Progenitor cell of endocrine pancreas (in vitro differentiated cells): Measurements from ENCODE around the gene SH3RF2. TPM values are rescaled to one million over a fixed set of nuclear protein-coding genes. Genes with fewer than 3 reads are reported as not detected.
A peak's percentile ranks its signal among the peaks of the same experiment; 100 is the strongest.

Source experiments
- DNase-seq: peaks from one replicate; pipeline ENCODE4 v3.0.0; 2021; ENCODE audit warnings: low spot score; ENCODE audit not compliant: unreplicated experiment
- H3K27ac Mint-ChIP-seq: 2 replicates; pipeline ENCODE4 v1.8.0; 2021; ENCODE audit warnings: mild to moderate bottlenecking, moderate library complexity, mixed read lengths
- H3K27me3 Mint-ChIP-seq: 2 replicates; pipeline ENCODE4 v1.8.0; 2021; ENCODE audit warnings: mixed read lengths
- H3K36me3 Mint-ChIP-seq: 2 replicates; pipeline ENCODE4 v1.8.0; 2022; ENCODE audit warnings: mixed read lengths; ENCODE audit not compliant: insufficient read depth
- H3K4me1 Mint-ChIP-seq: 2 replicates; pipeline ENCODE4 v1.8.0; 2021; ENCODE audit warnings: low read depth, mixed read lengths
- H3K4me3 Mint-ChIP-seq: 2 replicates; pipeline ENCODE4 v1.8.0; 2021; ENCODE audit warnings: low read depth, mild to moderate bottlenecking, moderate library complexity, mixed read lengths
- H3K9me3 Mint-ChIP-seq: 2 replicates; pipeline ENCODE4 v1.8.0; 2021; ENCODE audit warnings: low read depth, mixed read lengths
- total RNA-seq: library from RNA; stranded (reverse); gene quantifications from 2 replicates; pipeline ENCODE4 v1.2.1, GENCODE V29; 2021
- TF ChIP-seq, protein P1 (sequence below): fragments of 200-600 bp; sonication (generic); IDR thresholded peaks from one replicate; pipeline ENCODE4 v1.5.0; 2021; ENCODE audit warnings: antibody characterized with exemption, mild to moderate bottlenecking; ENCODE audit not compliant: unreplicated experiment

SH3RF2 gene
- total RNA-seq, 1 donor from 2014 or later = 17.6 TPM

DNA sequence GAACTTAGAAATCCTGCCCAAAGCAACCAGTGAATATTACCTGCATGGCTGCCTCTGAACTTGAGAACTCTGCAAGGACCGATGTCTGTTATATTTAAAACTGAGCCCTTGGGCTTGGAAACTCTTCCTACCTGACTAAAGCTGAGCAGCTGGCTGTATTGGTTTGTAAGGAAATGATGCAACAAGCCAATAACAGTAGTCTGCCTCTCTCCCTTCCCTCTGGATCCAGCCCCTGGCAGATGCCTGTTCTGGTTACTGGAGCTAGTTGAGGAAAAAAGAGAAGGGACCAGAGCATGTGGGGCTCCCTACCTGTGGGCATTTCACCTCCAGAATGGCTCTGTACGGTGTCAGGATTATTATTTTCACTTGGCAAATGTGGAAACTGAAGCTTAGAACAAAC is 34.7 kb downstream of the SH3RF2 start:
- peaks cover 5% of the 10 kb centered on the region for H3K36me3 Mint-ChIP-seq
- TF ChIP-seq, protein P1, sequence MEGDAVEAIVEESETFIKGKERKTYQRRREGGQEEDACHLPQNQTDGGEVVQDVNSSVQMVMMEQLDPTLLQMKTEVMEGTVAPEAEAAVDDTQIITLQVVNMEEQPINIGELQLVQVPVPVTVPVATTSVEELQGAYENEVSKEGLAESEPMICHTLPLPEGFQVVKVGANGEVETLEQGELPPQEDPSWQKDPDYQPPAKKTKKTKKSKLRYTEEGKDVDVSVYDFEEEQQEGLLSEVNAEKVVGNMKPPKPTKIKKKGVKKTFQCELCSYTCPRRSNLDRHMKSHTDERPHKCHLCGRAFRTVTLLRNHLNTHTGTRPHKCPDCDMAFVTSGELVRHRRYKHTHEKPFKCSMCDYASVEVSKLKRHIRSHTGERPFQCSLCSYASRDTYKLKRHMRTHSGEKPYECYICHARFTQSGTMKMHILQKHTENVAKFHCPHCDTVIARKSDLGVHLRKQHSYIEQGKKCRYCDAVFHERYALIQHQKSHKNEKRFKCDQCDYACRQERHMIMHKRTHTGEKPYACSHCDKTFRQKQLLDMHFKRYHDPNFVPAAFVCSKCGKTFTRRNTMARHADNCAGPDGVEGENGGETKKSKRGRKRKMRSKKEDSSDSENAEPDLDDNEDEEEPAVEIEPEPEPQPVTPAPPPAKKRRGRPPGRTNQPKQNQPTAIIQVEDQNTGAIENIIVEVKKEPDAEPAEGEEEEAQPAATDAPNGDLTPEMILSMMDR = no peak
- H3K27me3 Mint-ChIP-seq = no peaks in the 10 kb centered on the region
- no peak overlapping the region for H3K27ac Mint-ChIP-seq
- H3K4me1 Mint-ChIP-seq = peaks cover 26% of the 10 kb centered on the region
- DNase-seq = no peak
- H3K9me3 Mint-ChIP-seq = peaks cover 8% of the 10 kb centered on the region
- H3K4me3 Mint-ChIP-seq = no peak overlapping the region

DNA sequence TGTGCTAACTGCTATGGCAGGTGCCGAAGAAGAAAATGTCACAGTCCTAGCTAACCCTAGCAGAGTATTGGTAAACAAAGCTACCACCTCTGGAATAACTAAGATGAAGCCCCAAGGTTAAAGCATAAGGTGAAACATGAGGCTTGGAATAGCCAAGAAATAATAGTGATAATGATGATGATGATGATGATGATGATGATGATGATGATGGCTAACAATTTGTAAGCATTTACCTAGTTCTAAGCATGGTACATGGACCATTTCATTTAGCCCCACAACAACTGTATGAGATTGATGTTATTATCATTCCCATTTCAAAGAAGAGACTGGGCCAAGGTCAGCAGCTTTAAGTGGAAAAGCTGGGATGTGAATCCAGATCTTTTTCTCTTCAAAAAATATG is 35.3 kb downstream of the SH3RF2 start:
- Mint-ChIP-seq H3K27me3 (no peaks in the 10 kb centered on the region), H3K27ac (no peak overlapping the region), H3K4me1 (peaks cover 28% of the 10 kb centered on the region), H3K9me3 (peaks cover 8% of the 10 kb centered on the region), H3K4me3 (no peak overlapping the region), H3K36me3 (peaks cover 5% of the 10 kb centered on the region)
- TF ChIP-seq, protein P1 = no peak
- no peak for DNase-seq

DNA sequence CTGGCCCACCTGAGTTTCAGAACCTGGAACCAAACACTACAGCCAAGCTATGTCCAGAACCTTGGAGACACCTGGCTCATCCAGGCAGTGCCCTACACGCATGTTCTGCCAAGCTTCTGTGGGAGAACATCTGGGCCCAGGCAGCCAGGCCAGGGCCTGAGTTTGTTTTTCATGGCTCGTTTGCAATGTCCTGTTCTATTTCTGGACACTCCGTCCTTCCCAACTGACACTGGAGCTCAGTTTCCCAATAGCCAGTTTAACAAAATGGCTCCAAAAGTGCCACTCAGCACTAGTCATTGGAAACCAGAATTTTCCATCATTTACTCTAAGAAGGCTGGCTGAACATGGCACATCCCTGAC is 38.6 kb downstream of the SH3RF2 start:
- H3K27me3 Mint-ChIP-seq = no peaks in the 10 kb centered on the region
- TF ChIP-seq, protein P1 = no peak
- peaks cover 8% of the 10 kb centered on the region for H3K9me3 Mint-ChIP-seq
- H3K4me1 Mint-ChIP-seq = peaks cover 42% of the 10 kb centered on the region
- H3K27ac Mint-ChIP-seq = no peak overlapping the region
- H3K4me3 Mint-ChIP-seq = no peak overlapping the region
- H3K36me3 Mint-ChIP-seq = peaks cover 5% of the 10 kb centered on the region
- DNase-seq = no peak

DNA sequence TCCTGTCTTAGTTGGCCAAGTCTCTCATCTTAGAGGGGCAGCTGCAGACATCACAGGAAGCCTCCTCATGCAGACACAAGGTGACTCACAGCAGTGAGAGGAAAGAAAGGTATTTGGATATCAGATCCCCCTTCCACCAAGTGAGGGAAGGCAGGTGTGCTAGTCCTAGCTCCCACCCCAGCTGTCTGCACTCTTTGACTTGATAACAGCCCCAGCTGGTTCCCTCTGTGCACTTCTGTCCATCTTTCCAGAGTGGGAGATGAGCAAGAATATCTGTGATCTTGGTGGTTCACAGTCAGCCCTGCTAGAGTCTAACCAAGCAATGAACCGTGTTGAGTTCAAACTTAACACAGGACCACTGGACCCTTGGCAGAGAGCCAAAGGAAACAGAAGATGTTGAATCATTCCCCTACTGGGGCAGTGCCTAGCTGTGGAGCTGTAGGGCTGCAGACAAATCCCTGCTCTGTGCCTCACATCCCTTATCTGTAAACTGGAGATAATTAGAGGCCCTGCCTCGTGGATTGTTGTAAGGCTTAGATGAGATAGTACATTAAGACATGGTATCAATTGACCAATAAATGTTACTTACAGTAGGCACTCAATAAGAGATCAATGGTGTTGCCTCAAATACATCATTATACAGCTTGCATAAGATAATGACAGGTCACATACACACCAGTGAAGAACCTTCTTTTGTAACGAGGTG is 39.1 kb downstream of the SH3RF2 start:
- H3K27ac Mint-ChIP-seq = no peak overlapping the region
- H3K4me3 Mint-ChIP-seq = no peak overlapping the region
- no peak for DNase-seq
- TF ChIP-seq, protein P1 = no peak
- H3K36me3 Mint-ChIP-seq = peaks cover 5% of the 10 kb centered on the region
- H3K9me3 Mint-ChIP-seq = peaks cover 8% of the 10 kb centered on the region
- no peaks in the 10 kb centered on the region for H3K27me3 Mint-ChIP-seq
- peaks cover 47% of the 10 kb centered on the region for H3K4me1 Mint-ChIP-seq

DNA sequence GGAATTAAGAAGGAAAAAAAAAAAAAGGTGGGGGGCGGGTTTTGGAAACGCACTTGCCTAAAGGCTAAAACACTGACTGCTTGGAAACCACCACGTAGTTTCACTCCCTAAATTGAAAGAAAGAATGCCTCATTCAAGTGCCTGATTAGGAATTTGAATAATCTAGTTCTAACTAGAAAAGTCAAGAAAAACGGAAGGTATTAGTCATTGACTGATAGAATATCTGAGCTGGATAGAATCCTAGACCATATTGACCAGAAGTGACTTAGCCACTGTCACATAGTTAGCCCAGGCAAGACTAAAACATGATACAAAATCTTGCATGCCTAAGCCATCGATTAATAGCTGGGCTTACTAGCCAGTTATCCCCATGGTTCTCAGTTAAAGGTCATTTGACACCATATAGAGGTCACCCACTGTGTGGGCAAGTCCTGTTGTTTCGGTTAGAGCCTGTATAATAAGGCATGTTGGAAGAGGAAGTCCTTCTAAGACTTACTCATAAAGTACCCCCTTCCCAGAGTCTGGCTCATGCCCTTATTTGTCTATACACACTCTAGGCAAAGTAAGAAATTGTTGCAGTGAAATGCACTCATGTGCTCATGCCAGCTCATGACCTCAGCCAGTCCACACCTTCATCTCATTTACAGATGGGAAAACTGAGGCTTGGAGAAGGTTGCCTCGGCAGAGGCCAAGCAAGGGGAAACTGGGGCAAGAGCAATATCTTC is 40.2 kb downstream of the SH3RF2 start:
- H3K27me3 Mint-ChIP-seq = no peaks in the 10 kb centered on the region
- H3K9me3 Mint-ChIP-seq = peaks cover 8% of the 10 kb centered on the region
- no peak for DNase-seq
- no peak overlapping the region for H3K4me3 Mint-ChIP-seq
- TF ChIP-seq, protein P1 = no peak
- H3K4me1 Mint-ChIP-seq = peaks cover 57% of the 10 kb centered on the region
- H3K27ac Mint-ChIP-seq = peak overlapping the region; percentile 39
- H3K36me3 Mint-ChIP-seq = peaks cover 5% of the 10 kb centered on the region
